Loucy (cell line): Measurements from ENCODE around the gene MAN1C1.

Experiments used
- EZH2phosphoT487 ChIP-seq: fragments of 200-600 bp; IDR thresholded peaks from 2 replicates; pipeline ENCODE4 v1.6.1; 2018; ENCODE audit warnings: antibody characterized with exemption, mild to moderate bottlenecking, moderate library complexity, borderline replicate concordance
- TF ChIP-seq, protein P1 (sequence below): fragments of 200-600 bp; sonication (generic); conservative IDR thresholded peaks from 2 replicates; pipeline ENCODE4 v1.5.1; 2014; ENCODE audit warnings: mild to moderate bottlenecking, antibody characterized with exemption, low read length

DNA sequence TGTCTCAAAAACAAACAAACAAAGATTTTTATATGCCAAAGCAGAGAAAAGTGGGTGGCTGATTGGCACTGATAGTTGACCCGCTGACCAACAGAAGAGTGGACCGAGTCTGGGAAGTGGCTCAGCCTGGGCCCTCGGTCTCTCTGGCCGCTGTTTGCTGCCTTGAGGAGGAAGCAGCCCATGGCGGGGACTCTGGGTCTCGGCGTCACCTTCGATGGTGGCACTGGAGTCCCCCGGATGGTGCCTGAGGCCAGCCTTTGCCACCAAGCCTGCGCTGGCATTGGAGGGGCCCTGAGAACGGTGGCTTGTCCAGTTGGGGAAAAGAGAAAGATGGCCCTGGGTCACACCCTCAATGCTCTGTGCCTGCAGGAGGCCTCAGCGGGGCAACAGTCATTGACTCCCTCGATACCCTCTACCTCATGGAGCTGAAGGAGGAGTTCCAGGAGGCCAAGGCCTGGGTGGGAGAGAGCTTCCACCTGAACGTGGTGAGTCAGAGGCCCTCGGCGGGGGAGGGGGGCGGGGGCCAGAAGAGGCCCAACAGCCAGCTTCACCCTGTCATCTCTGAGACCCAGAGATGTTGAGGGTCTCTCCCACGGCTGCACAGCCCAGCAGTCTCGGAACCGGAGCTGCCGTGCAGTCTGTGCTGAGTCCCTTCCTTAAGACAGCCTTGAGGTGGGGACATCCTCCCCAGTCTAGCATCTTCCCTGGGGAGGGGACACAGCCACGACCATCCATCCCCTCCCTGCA is 129.9 kb downstream of the MAN1C1 start:
- TF ChIP-seq EZH2phosphoT487, result no peak
- TF ChIP-seq, protein P1, sequence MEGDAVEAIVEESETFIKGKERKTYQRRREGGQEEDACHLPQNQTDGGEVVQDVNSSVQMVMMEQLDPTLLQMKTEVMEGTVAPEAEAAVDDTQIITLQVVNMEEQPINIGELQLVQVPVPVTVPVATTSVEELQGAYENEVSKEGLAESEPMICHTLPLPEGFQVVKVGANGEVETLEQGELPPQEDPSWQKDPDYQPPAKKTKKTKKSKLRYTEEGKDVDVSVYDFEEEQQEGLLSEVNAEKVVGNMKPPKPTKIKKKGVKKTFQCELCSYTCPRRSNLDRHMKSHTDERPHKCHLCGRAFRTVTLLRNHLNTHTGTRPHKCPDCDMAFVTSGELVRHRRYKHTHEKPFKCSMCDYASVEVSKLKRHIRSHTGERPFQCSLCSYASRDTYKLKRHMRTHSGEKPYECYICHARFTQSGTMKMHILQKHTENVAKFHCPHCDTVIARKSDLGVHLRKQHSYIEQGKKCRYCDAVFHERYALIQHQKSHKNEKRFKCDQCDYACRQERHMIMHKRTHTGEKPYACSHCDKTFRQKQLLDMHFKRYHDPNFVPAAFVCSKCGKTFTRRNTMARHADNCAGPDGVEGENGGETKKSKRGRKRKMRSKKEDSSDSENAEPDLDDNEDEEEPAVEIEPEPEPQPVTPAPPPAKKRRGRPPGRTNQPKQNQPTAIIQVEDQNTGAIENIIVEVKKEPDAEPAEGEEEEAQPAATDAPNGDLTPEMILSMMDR, result no peak
